Measurements from ENCODE around the gene ABCG4.

The ABCG4 gene

GRCh38 chr11:119149018-119149785, at the start of gene ABCG4:
Gene ABCG4 (plus strand): TSS chr11:119149052. CDS start chr11:119149966, 914 bp downstream.
- H3K4me3 ChIP-seq (ENCODE audit: low read length): peak within 1 kb of the TSS; percentile 72
- H3K27ac ChIP-seq (ENCODE audit: low read depth, low read length): no peak within 1 kb of the TSS
- H3F3A ChIP-seq (ENCODE audit: control insufficient read depth, insufficient read depth): no peaks in the 10 kb centered on the region
- no peaks in the 10 kb centered on the region for H3K79me2 ChIP-seq (ENCODE audit: control insufficient read depth, low read length)
- TF ChIP-seq, protein P1, sequence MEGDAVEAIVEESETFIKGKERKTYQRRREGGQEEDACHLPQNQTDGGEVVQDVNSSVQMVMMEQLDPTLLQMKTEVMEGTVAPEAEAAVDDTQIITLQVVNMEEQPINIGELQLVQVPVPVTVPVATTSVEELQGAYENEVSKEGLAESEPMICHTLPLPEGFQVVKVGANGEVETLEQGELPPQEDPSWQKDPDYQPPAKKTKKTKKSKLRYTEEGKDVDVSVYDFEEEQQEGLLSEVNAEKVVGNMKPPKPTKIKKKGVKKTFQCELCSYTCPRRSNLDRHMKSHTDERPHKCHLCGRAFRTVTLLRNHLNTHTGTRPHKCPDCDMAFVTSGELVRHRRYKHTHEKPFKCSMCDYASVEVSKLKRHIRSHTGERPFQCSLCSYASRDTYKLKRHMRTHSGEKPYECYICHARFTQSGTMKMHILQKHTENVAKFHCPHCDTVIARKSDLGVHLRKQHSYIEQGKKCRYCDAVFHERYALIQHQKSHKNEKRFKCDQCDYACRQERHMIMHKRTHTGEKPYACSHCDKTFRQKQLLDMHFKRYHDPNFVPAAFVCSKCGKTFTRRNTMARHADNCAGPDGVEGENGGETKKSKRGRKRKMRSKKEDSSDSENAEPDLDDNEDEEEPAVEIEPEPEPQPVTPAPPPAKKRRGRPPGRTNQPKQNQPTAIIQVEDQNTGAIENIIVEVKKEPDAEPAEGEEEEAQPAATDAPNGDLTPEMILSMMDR (IDR thresholded peaks at IDR 0.05; ENCODE audit: low read depth, low read length, poor library complexity, severe bottlenecking): no peak
- TF ChIP-seq EZH2phosphoT487 (IDR thresholded peaks at IDR 0.05; ENCODE audit: borderline replicate concordance, low read length): peak; percentile 83; the same call in 1 of the 2 replicates
- no peaks in the 10 kb centered on the region for H3K9me2 ChIP-seq (replicated peaks; ENCODE audit: control insufficient read depth, low read length)
- H3K27me3 ChIP-seq (ENCODE audit: control insufficient read depth, low read length): peaks cover 79% of the 10 kb centered on the region
- peak within 1 kb of the TSS; percentile 93 for H3K4me2 ChIP-seq (ENCODE audit: low read length)
- H4K20me1 ChIP-seq (ENCODE audit: control insufficient read depth, insufficient read depth, low read depth, low read length): no peaks in the 10 kb centered on the region
- no peaks in the 10 kb centered on the region for H3K9me3 ChIP-seq (ENCODE audit: control insufficient read depth, insufficient read depth, low read length)
- peaks cover 13% of the 10 kb centered on the region for H3K4me1 ChIP-seq (ENCODE audit: control insufficient read depth, low read length)
- no peaks in the 10 kb centered on the region for H3K36me3 ChIP-seq (ENCODE audit: control insufficient read depth, low read length)

DNA sequence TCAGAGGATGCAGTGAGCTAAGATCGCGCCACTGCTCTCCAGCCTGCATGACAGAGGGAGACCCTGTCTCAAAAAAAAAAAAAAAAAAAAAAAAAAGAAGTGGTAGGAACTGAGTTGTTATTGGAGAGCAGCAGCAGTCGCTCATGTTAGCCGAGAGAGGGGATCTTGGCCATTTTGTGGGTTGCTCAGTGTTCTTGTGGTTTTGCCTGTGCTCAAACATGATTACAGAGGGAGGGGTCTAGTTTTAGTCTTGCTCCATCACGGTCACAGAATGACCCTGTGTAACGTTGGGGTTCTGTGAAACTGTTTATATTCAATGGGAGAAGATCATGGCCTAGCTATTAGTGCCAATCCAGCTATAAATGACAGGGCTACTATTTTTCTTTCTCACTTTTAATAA, 49.1 kb upstream of the ABCG4 start:
- Histone ChIP-seq H3K79me2 (ENCODE audit: control insufficient read depth, low read length) (peaks cover 68% of the 10 kb centered on the region), H3F3A (ENCODE audit: control insufficient read depth, insufficient read depth) (peaks cover 18% of the 10 kb centered on the region), H3K4me2 (ENCODE audit: low read length) (peak overlapping the region; percentile 94), H3K9me3 (ENCODE audit: control insufficient read depth, insufficient read depth, low read length) (no peaks in the 10 kb centered on the region), H3K27ac (ENCODE audit: low read depth, low read length) (no peak overlapping the region; the same call in 1 of the 2 replicates), H3K9me2 (replicated peaks; ENCODE audit: control insufficient read depth, low read length) (no peaks in the 10 kb centered on the region), H3K4me1 (ENCODE audit: control insufficient read depth, low read length) (peaks cover 69% of the 10 kb centered on the region), H3K27me3 (ENCODE audit: control insufficient read depth, low read length) (no peaks in the 10 kb centered on the region), H4K20me1 (ENCODE audit: control insufficient read depth, insufficient read depth, low read depth, low read length) (no peaks in the 10 kb centered on the region), H3K36me3 (ENCODE audit: control insufficient read depth, low read length) (peaks cover 42% of the 10 kb centered on the region), H3K4me3 (ENCODE audit: low read length) (peak overlapping the region; percentile 83)
- TF ChIP-seq, protein P1 (IDR thresholded peaks at IDR 0.05; ENCODE audit: low read depth, low read length, poor library complexity, severe bottlenecking): no peak
- no peak for TF ChIP-seq EZH2phosphoT487 (IDR thresholded peaks at IDR 0.05; ENCODE audit: borderline replicate concordance, low read length)

DNA sequence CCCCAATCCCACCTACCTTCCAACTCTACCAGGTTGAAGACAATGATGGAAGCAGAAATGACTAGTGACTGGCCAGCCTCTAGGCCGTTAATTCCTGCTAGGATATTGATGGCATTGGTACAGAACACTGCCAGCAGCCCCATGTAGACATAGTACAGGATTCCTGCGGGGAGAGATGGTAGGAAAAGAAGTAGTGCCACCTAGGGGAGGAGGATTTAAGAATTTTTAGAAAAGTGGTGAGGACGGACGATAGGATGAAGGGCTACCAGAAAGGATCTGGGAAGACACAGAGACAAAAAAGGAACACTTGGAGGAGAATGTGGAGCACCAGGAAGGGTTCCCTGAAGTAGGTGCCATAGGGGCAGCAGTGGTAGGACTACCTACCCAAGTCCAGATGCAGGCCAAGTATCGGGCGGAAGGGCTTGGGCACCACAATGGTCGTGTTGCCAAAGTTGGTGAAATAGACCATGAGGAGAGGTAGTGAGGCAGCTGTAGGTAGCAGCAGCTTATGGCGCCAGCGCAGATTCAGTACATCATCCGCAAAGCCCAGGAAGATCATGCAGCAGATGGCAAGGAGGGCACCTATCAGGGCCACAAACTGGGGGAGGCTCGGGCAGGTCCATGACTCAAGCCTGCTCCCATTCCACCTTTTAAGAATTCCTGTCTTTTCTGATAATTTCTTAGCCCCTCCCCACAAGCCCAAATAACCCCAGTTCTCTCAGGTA, 48.4 kb upstream of the ABCG4 start:
- Histone ChIP-seq H3K4me1 (ENCODE audit: control insufficient read depth, low read length) (peaks cover 71% of the 10 kb centered on the region), H3K36me3 (ENCODE audit: control insufficient read depth, low read length) (peaks cover 36% of the 10 kb centered on the region), H3K79me2 (ENCODE audit: control insufficient read depth, low read length) (peaks cover 62% of the 10 kb centered on the region), H3K9me3 (ENCODE audit: control insufficient read depth, insufficient read depth, low read length) (no peaks in the 10 kb centered on the region), H3K9me2 (replicated peaks; ENCODE audit: control insufficient read depth, low read length) (no peaks in the 10 kb centered on the region), H3K27ac (ENCODE audit: low read depth, low read length) (peak overlapping the region; percentile 75), H4K20me1 (ENCODE audit: control insufficient read depth, insufficient read depth, low read depth, low read length) (no peaks in the 10 kb centered on the region), H3K27me3 (ENCODE audit: control insufficient read depth, low read length) (no peaks in the 10 kb centered on the region), H3K4me2 (ENCODE audit: low read length) (peak overlapping the region; percentile 94), H3F3A (ENCODE audit: control insufficient read depth, insufficient read depth) (peaks cover 20% of the 10 kb centered on the region), H3K4me3 (ENCODE audit: low read length) (peak overlapping the region; percentile 83)
- no peak for TF ChIP-seq EZH2phosphoT487 (IDR thresholded peaks at IDR 0.05; ENCODE audit: borderline replicate concordance, low read length)
- TF ChIP-seq, protein P1 (IDR thresholded peaks at IDR 0.05; ENCODE audit: low read depth, low read length, poor library complexity, severe bottlenecking): peak; percentile 71

Measured in DOHH2 (cell line).